SK-N-SH treated with all-trans-retinoic acid at 6 μM for 48 hours (cell line): Measurements from ENCODE around the gene KPTN.

Experiments
- ATAC-seq: fragments of 200-7000 bp; cut with Tn5 transposase; 3 replicates; pipeline ENCODE4 v1.9.1; 2020; ENCODE audit warnings: mild to moderate bottlenecking, moderate library complexity
- ARNTL ChIP-seq: fragments of 450-650 bp; formaldehyde crosslinking; IDR thresholded peaks from 2 replicates; pipeline ENCODE4 v1.5.0; 2020; ENCODE audit warnings: low read depth, mild to moderate bottlenecking, moderate library complexity, borderline replicate concordance
- BACH2 ChIP-seq: fragments of 250-450 bp; sonication (Bioruptor Pico); IDR thresholded peaks from 2 replicates; pipeline ENCODE4 v1.9.0; 2021; ENCODE audit warnings: mild to moderate bottlenecking, borderline replicate concordance
- CREB5 ChIP-seq: fragments of 250-450 bp; sonication (Bioruptor Pico); IDR thresholded peaks from 2 replicates; pipeline ENCODE4 v1.5.1; 2020; ENCODE audit warnings: low read depth, mild to moderate bottlenecking, moderate library complexity
- CSDC2 ChIP-seq: fragments of 250-450 bp; sonication (Bioruptor Pico); IDR thresholded peaks from 2 replicates; pipeline ENCODE4 v1.5.0; 2020; ENCODE audit warnings: mild to moderate bottlenecking, moderate library complexity
- CSRNP3 ChIP-seq: fragments of 250-450 bp; sonication (Bioruptor Pico); IDR thresholded peaks from 2 replicates; pipeline ENCODE4 v1.5.1; 2021; ENCODE audit warnings: mild to moderate bottlenecking, moderate library complexity
- ESRRG ChIP-seq: fragments of 250-450 bp; sonication (Bioruptor Pico); IDR thresholded peaks from 2 replicates; pipeline ENCODE4 v1.6.1; 2021; ENCODE audit warnings: mild to moderate bottlenecking
- GLIS3 ChIP-seq: fragments of 250-450 bp; sonication (Bioruptor Pico); IDR thresholded peaks from 2 replicates; pipeline ENCODE4 v1.5.0; 2020; ENCODE audit warnings: mild to moderate bottlenecking, moderate library complexity
- ISL1 ChIP-seq: fragments of 250-450 bp; sonication (Bioruptor Pico); IDR thresholded peaks from 2 replicates; pipeline ENCODE4 v2.1.2; 2022; ENCODE audit warnings: mild to moderate bottlenecking, moderate library complexity
- OSR1 ChIP-seq: fragments of 250-450 bp; sonication (Bioruptor Pico); IDR thresholded peaks from 2 replicates; pipeline ENCODE4 v1.8.0; 2022; ENCODE audit warnings: moderate library complexity, mild to moderate bottlenecking, inconsistent platforms
- POU6F1 ChIP-seq: fragments of 250-450 bp; sonication (Bioruptor Pico); IDR thresholded peaks from 2 replicates; pipeline ENCODE4 v1.8.0; 2021; ENCODE audit warnings: low read depth, mild to moderate bottlenecking, moderate library complexity, borderline replicate concordance
- PPARA ChIP-seq: fragments of 250-450 bp; sonication (Bioruptor Pico); IDR thresholded peaks from 2 replicates; pipeline ENCODE4 v1.5.0; 2020; ENCODE audit warnings: mild to moderate bottlenecking, borderline replicate concordance
- RARB ChIP-seq: fragments of 250-450 bp; sonication (Bioruptor Pico); IDR thresholded peaks from 2 replicates; pipeline ENCODE4 v1.8.0; 2021; ENCODE audit warnings: mild to moderate bottlenecking, moderate library complexity
- SNAI2 ChIP-seq: fragments of 250-450 bp; sonication (Bioruptor Pico); IDR thresholded peaks from 2 replicates; pipeline ENCODE4 v1.5.0; 2020; ENCODE audit warnings: mild to moderate bottlenecking, moderate library complexity
- TCF4 ChIP-seq: fragments of 250-450 bp; sonication (Bioruptor Pico); IDR thresholded peaks from 2 replicates; pipeline ENCODE4 v1.8.0; 2021; ENCODE audit warnings: mild to moderate bottlenecking, moderate library complexity, borderline replicate concordance
- TOX ChIP-seq: fragments of 250-450 bp; sonication (Bioruptor Pico); IDR thresholded peaks from 2 replicates; pipeline ENCODE4 v1.8.0; 2021; ENCODE audit warnings: mild to moderate bottlenecking, moderate library complexity, borderline replicate concordance
- TSHZ2 ChIP-seq: fragments of 250-450 bp; sonication (Bioruptor Pico); IDR thresholded peaks from 2 replicates; pipeline ENCODE4 v1.5.0; 2020; ENCODE audit warnings: mild to moderate bottlenecking, moderate library complexity
- ZC3H10 ChIP-seq: fragments of 250-450 bp; sonication (Bioruptor Pico); IDR thresholded peaks from 2 replicates; pipeline ENCODE4 v1.5.1; 2021; ENCODE audit warnings: mild to moderate bottlenecking, moderate library complexity
- ZFP3 ChIP-seq: fragments of 250-450 bp; sonication (Bioruptor Pico); IDR thresholded peaks from 2 replicates; pipeline ENCODE4 v1.5.0; 2020; ENCODE audit warnings: mild to moderate bottlenecking, moderate library complexity
- ZFP30 ChIP-seq: fragments of 450-650 bp; formaldehyde crosslinking; IDR thresholded peaks from 2 replicates; pipeline ENCODE4 v1.5.0; 2022; ENCODE audit warnings: mild to moderate bottlenecking, moderate library complexity
- ZNF565 ChIP-seq: fragments of 450-650 bp; formaldehyde crosslinking; conservative IDR thresholded peaks from 2 replicates; pipeline ENCODE4 v1.5.0; 2020; ENCODE audit warnings: low read depth, mild to moderate bottlenecking, moderate library complexity
- ZNF70 ChIP-seq: fragments of 450-650 bp; formaldehyde crosslinking; IDR thresholded peaks from 2 replicates; pipeline ENCODE4 v1.5.0; 2020; ENCODE audit warnings: mild to moderate bottlenecking, moderate library complexity
- ZNF8 ChIP-seq: fragments of 450-650 bp; formaldehyde crosslinking; IDR thresholded peaks from 2 replicates; pipeline ENCODE4 v1.5.0; 2020; ENCODE audit warnings: mild to moderate bottlenecking, moderate library complexity

KPTN gene

GRCh38 chr19:47438793-47439220, 45.2 kb downstream of the KPTN start:
- no peak for ATAC-seq
- TF ChIP-seq GLIS3: no peak
- no peak for TF ChIP-seq ESRRG (CRISPR knock-in tag)
- no peak for TF ChIP-seq CSDC2 (CRISPR knock-in tag)
- TF ChIP-seq ZFP30 (CRISPR knock-in tag): no peak
- TF ChIP-seq ZC3H10 (CRISPR knock-in tag): no peak
- no peak for TF ChIP-seq TCF4 (CRISPR knock-in tag)
- no peak for TF ChIP-seq TOX
- TF ChIP-seq OSR1 (CRISPR knock-in tag): no peak
- TF ChIP-seq ZNF8 (CRISPR knock-in tag): no peak
- TF ChIP-seq ZFP3 (CRISPR knock-in tag): no peak
- no peak for TF ChIP-seq RARB (CRISPR knock-in tag)
- no peak for TF ChIP-seq PPARA
- TF ChIP-seq ARNTL: no peak
- TF ChIP-seq CREB5: no peak
- no peak for TF ChIP-seq ISL1
- no peak for TF ChIP-seq POU6F1 (CRISPR knock-in tag)
- TF ChIP-seq BACH2 (CRISPR knock-in tag): no peak
- TF ChIP-seq SNAI2 (CRISPR knock-in tag): no peak
- no peak for TF ChIP-seq ZNF70 (CRISPR knock-in tag)
- no peak for TF ChIP-seq ZNF565

GRCh38 chr19:47437500-47437899, 46.5 kb downstream of the KPTN start:
- ATAC-seq: no peak

More at GRCh38 chr19:47437500-47437899, 46.5 kb downstream of the KPTN start:
- TF ChIP-seq BACH2 (CRISPR knock-in tag): no peak
- TF ChIP-seq CSRNP3: no peak
- no peak for TF ChIP-seq CREB5
- no peak for TF ChIP-seq TCF4 (CRISPR knock-in tag)
- TF ChIP-seq ZFP3 (CRISPR knock-in tag): no peak
- TF ChIP-seq TSHZ2 (CRISPR knock-in tag): no peak
- no peak for TF ChIP-seq ISL1
- TF ChIP-seq ARNTL: no peak
- TF ChIP-seq ZFP30 (CRISPR knock-in tag): no peak
- TF ChIP-seq SNAI2 (CRISPR knock-in tag): no peak
- TF ChIP-seq OSR1 (CRISPR knock-in tag): no peak
- TF ChIP-seq ZNF70 (CRISPR knock-in tag): no peak
- no peak for TF ChIP-seq TOX
- TF ChIP-seq ZNF8 (CRISPR knock-in tag): no peak
- no peak for TF ChIP-seq GLIS3
